Measurements from ENCODE around the gene DGUOK.

DGUOK gene

GRCh38 chr2:73980566-73980965 is 53.9 kb downstream of the DGUOK start:
- H3K9me3 ChIP-seq (ENCODE audit: control insufficient read depth in 2 of 2, low read length in 2 of 2), result no peaks in the 10 kb centered on the region
- H3K27ac ChIP-seq (ENCODE audit: low read length), result no peak overlapping the region
- H3K9ac ChIP-seq (ENCODE audit: low read length in 2 of 2), result no peak overlapping the region
- H3K4me3 ChIP-seq (ENCODE audit: low read length in 2 of 2), result no peak overlapping the region
- H3K36me3 ChIP-seq (ENCODE audit: control insufficient read depth in 2 of 2, insufficient read depth in 2 of 2, low read length in 2 of 2), result no peaks in the 10 kb centered on the region
- peaks cover 9 to 11% of the 10 kb centered on the region in 2 donors for H3K27me3 ChIP-seq (ENCODE audit: control insufficient read depth in 1 of 2, insufficient read depth in 2 of 2, low read length in 2 of 2)
- H3K4me1 ChIP-seq (ENCODE audit: control insufficient read depth, insufficient read depth, low read length), result peaks cover 21% of the 10 kb centered on the region

- Histone ChIP-seq H3K36me3 (ENCODE audit: control insufficient read depth in 2 of 2, insufficient read depth in 2 of 2, low read length in 2 of 2) (no peaks in the 10 kb centered on the region), H3K27me3 (ENCODE audit: control insufficient read depth in 1 of 2, insufficient read depth in 2 of 2, low read length in 2 of 2) (peaks cover 9 to 11% of the 10 kb centered on the region in 2 donors), H3K4me1 (ENCODE audit: control insufficient read depth, insufficient read depth, low read length) (peaks cover 29% of the 10 kb centered on the region), H3K4me3 (ENCODE audit: low read length in 2 of 2) (peak overlapping the region; percentile 49 to 66), H3K9me3 (ENCODE audit: control insufficient read depth in 2 of 2, low read length in 2 of 2) (no peaks in the 10 kb centered on the region), H3K9ac (ENCODE audit: low read length in 2 of 2) (peak overlapping the region; percentile 27 to 55), H3K27ac (ENCODE audit: low read length) (no peak overlapping the region)
Measured at GRCh38 chr2:73981081-73982001, 54.7 kb downstream of the DGUOK start.

GRCh38 chr2:73982140-73982617 is 55.5 kb downstream of the DGUOK start:
- H3K9ac ChIP-seq (ENCODE audit: low read length in 2 of 2), result no peak overlapping the region
- H3K36me3 ChIP-seq (ENCODE audit: control insufficient read depth in 2 of 2, insufficient read depth in 2 of 2, low read length in 2 of 2), result no peaks in the 10 kb centered on the region
- H3K27ac ChIP-seq (ENCODE audit: low read length), result no peak overlapping the region
- H3K9me3 ChIP-seq (ENCODE audit: control insufficient read depth in 2 of 2, low read length in 2 of 2), result no peaks in the 10 kb centered on the region
- peaks cover 30% of the 10 kb centered on the region for H3K4me1 ChIP-seq (ENCODE audit: control insufficient read depth, insufficient read depth, low read length)
- peaks cover 9 to 11% of the 10 kb centered on the region in 2 donors for H3K27me3 ChIP-seq (ENCODE audit: control insufficient read depth in 1 of 2, insufficient read depth in 2 of 2, low read length in 2 of 2)
- no peak overlapping the region for H3K4me3 ChIP-seq (ENCODE audit: low read length in 2 of 2)

- Histone ChIP-seq H3K4me3 (ENCODE audit: low read length in 2 of 2) (peak overlapping the region; percentile 41 to 71), H3K4me1 (ENCODE audit: control insufficient read depth, insufficient read depth, low read length) (peaks cover 43% of the 10 kb centered on the region), H3K27me3 (ENCODE audit: control insufficient read depth in 1 of 2, insufficient read depth in 2 of 2, low read length in 2 of 2) (peaks cover 4 to 8% of the 10 kb centered on the region in 2 donors), H3K9ac (ENCODE audit: low read length in 2 of 2) (peak overlapping the region; percentile 47 to 61), H3K36me3 (ENCODE audit: control insufficient read depth in 2 of 2, insufficient read depth in 2 of 2, low read length in 2 of 2) (no peaks in the 10 kb centered on the region), H3K9me3 (ENCODE audit: control insufficient read depth in 2 of 2, low read length in 2 of 2) (no peaks in the 10 kb centered on the region), H3K27ac (ENCODE audit: low read length) (no peak overlapping the region)
Measured at GRCh38 chr2:73983322-73984202, 56.9 kb downstream of the DGUOK start.

GRCh38 chr2:73984203-73984921 is 57.7 kb downstream of the DGUOK start, which contains the start of gene TET3:
Gene TET3, plus strand, starts transcription at chr2:73984910. Its CDS starts 1,494 bp downstream, at chr2:73986404.
- H3K4me1 ChIP-seq (ENCODE audit: control insufficient read depth, insufficient read depth, low read length), result peaks cover 43% of the 10 kb centered on the region
- peak within 1 kb of the TSS; percentile 64 to 70 for H3K9ac ChIP-seq (ENCODE audit: low read length in 2 of 2)
- no peaks in the 10 kb centered on the region for H3K36me3 ChIP-seq (ENCODE audit: control insufficient read depth in 2 of 2, insufficient read depth in 2 of 2, low read length in 2 of 2)
- H3K27me3 ChIP-seq (ENCODE audit: control insufficient read depth in 1 of 2, insufficient read depth in 2 of 2, low read length in 2 of 2), result peaks cover 0 to 5% of the 10 kb centered on the region in 2 donors
- no peaks in the 10 kb centered on the region for H3K9me3 ChIP-seq (ENCODE audit: control insufficient read depth in 2 of 2, low read length in 2 of 2)
- no peak within 1 kb of the TSS for H3K27ac ChIP-seq (ENCODE audit: low read length)
- peak within 1 kb of the TSS; percentile 68 to 73 for H3K4me3 ChIP-seq (ENCODE audit: low read length in 2 of 2)

- Histone ChIP-seq H3K36me3 (ENCODE audit: control insufficient read depth in 2 of 2, insufficient read depth in 2 of 2, low read length in 2 of 2) (no peaks in the 10 kb centered on the region), H3K27ac (ENCODE audit: low read length) (no peak overlapping the region), H3K9ac (ENCODE audit: low read length in 2 of 2) (no peak overlapping the region), H3K9me3 (ENCODE audit: control insufficient read depth in 2 of 2, low read length in 2 of 2) (no peaks in the 10 kb centered on the region), H3K4me3 (ENCODE audit: low read length in 2 of 2) (peak overlapping the region in 1 of 2 donors; percentile 71), H3K27me3 (ENCODE audit: control insufficient read depth in 1 of 2, insufficient read depth in 2 of 2, low read length in 2 of 2) (peaks cover 0 to 2% of the 10 kb centered on the region in 2 donors), H3K4me1 (ENCODE audit: control insufficient read depth, insufficient read depth, low read length) (peaks cover 43% of the 10 kb centered on the region)
Measured at GRCh38 chr2:73984922-73985307, 58.2 kb downstream of the DGUOK start.

GRCh38 chr2:73985308-73986084 is 58.8 kb downstream of the DGUOK start:
- Histone ChIP-seq H3K4me1 (ENCODE audit: control insufficient read depth, insufficient read depth, low read length) (peaks cover 43% of the 10 kb centered on the region), H3K27ac (ENCODE audit: low read length) (no peak overlapping the region), H3K9ac (ENCODE audit: low read length in 2 of 2) (peak overlapping the region; percentile 64 to 70), H3K4me3 (ENCODE audit: low read length in 2 of 2) (peak overlapping the region; percentile 68 to 73), H3K36me3 (ENCODE audit: control insufficient read depth in 2 of 2, insufficient read depth in 2 of 2, low read length in 2 of 2) (no peaks in the 10 kb centered on the region), H3K9me3 (ENCODE audit: control insufficient read depth in 2 of 2, low read length in 2 of 2) (no peaks in the 10 kb centered on the region), H3K27me3 (ENCODE audit: control insufficient read depth in 1 of 2, insufficient read depth in 2 of 2, low read length in 2 of 2) (peaks cover 0 to 2% of the 10 kb centered on the region in 2 donors)

- Histone ChIP-seq H3K9ac (ENCODE audit: low read length in 2 of 2) (peak overlapping the region in 1 of 2 donors; percentile 70), H3K27ac (ENCODE audit: low read length) (no peak overlapping the region), H3K9me3 (ENCODE audit: control insufficient read depth in 2 of 2, low read length in 2 of 2) (no peaks in the 10 kb centered on the region), H3K36me3 (ENCODE audit: control insufficient read depth in 2 of 2, insufficient read depth in 2 of 2, low read length in 2 of 2) (no peaks in the 10 kb centered on the region), H3K27me3 (ENCODE audit: control insufficient read depth in 1 of 2, insufficient read depth in 2 of 2, low read length in 2 of 2) (peaks cover 0 to 2% of the 10 kb centered on the region in 2 donors), H3K4me1 (ENCODE audit: control insufficient read depth, insufficient read depth, low read length) (peaks cover 41% of the 10 kb centered on the region), H3K4me3 (ENCODE audit: low read length in 2 of 2) (peak overlapping the region; percentile 68 to 73)
Measured at GRCh38 chr2:73986085-73986681, 59.5 kb downstream of the DGUOK start.

- H3K9ac ChIP-seq (ENCODE audit: low read length in 2 of 2), result no peak overlapping the region
- peaks cover 32% of the 10 kb centered on the region for H3K4me1 ChIP-seq (ENCODE audit: control insufficient read depth, insufficient read depth, low read length)
- H3K4me3 ChIP-seq (ENCODE audit: low read length in 2 of 2), result peak overlapping the region; percentile 27 to 49
- H3K36me3 ChIP-seq (ENCODE audit: control insufficient read depth in 2 of 2, insufficient read depth in 2 of 2, low read length in 2 of 2), result no peaks in the 10 kb centered on the region
- H3K27ac ChIP-seq (ENCODE audit: low read length), result no peak overlapping the region
- no peaks in the 10 kb centered on the region for H3K9me3 ChIP-seq (ENCODE audit: control insufficient read depth in 2 of 2, low read length in 2 of 2)
- no peaks in the 10 kb centered on the region for H3K27me3 ChIP-seq (ENCODE audit: control insufficient read depth in 1 of 2, insufficient read depth in 2 of 2, low read length in 2 of 2)
Measured at GRCh38 chr2:73987109-73987947, 60.6 kb downstream of the DGUOK start.
